A673 (cell line): ENCODE results near the gene TNC. TPM values are rescaled to one million over a fixed set of nuclear protein-coding genes. Genes with fewer than 3 reads are reported as not detected.

Experiments
- BruUV-seq: library from RNA; stranded (reverse); fragments of 400-500 nt; replicated peaks from 2 replicates; lab custom pipeline; 2021; lab: Mats Ljungman, UMichigan
- CTCF ChIA-PET: fragments of 300-600 bp; sonication (Branson Sonifier 250); formaldehyde crosslinking; loops from one replicate; lab custom pipeline; 2022; ENCODE audit warnings: antibody characterized with exemption; lab: Charles Lee
- POLR2A ChIA-PET: fragments of 300-600 bp; sonication (Branson Sonifier 250); formaldehyde crosslinking; loops from one replicate; lab custom pipeline; 2022; ENCODE audit warnings: antibody characterized with exemption; ENCODE audit not compliant: low non-redundant PET; lab: Charles Lee
- DNase-seq: peaks from one replicate; pipeline ENCODE4 v3.0.0-alpha.2; 2015; ENCODE audit warnings: low spot score
- H3K27ac ChIP-seq: fragments of 200-600 bp; sonication (generic); 2 replicates; pipeline ENCODE4 v1.5.1; 2016; ENCODE audit warnings: mixed run types, low read depth, mild to moderate bottlenecking, mixed read lengths, antibody characterized with exemption, low read length; ENCODE audit not compliant: poor library complexity, severe bottlenecking
- H3K27me3 ChIP-seq: fragments of 200-600 bp; sonication (generic); replicated peaks from 2 replicates; pipeline ENCODE4 v1.6.1; 2017; ENCODE audit warnings: mixed run types, low read depth, mild to moderate bottlenecking, mixed read lengths, antibody characterized with exemption, low read length; ENCODE audit not compliant: insufficient read depth, poor library complexity
- H3K36me3 ChIP-seq: fragments of 200-600 bp; sonication (generic); 2 replicates; pipeline ENCODE4 v1.6.1; 2016; ENCODE audit warnings: mixed run types, mild to moderate bottlenecking, mixed read lengths, antibody characterized with exemption, low read length; ENCODE audit not compliant: insufficient read depth, poor library complexity, severe bottlenecking
- H3K4me1 ChIP-seq: fragments of 200-600 bp; sonication (generic); 2 replicates; pipeline ENCODE4 v1.6.1; 2017; ENCODE audit warnings: mixed run types, mild to moderate bottlenecking, mixed read lengths, antibody characterized with exemption, low read length; ENCODE audit not compliant: insufficient read depth, poor library complexity, severe bottlenecking
- H3K4me3 ChIP-seq: fragments of 200-600 bp; sonication (generic); 2 replicates; pipeline ENCODE4 v1.5.1; 2016; ENCODE audit warnings: low read depth, mixed run types, mild to moderate bottlenecking, mixed read lengths, low read length; ENCODE audit not compliant: poor library complexity, severe bottlenecking
- H3K9me3 ChIP-seq: fragments of 200-600 bp; sonication (generic); 2 replicates; pipeline ENCODE4 v1.6.1; 2016; ENCODE audit warnings: mixed run types, low read depth, mild to moderate bottlenecking, mixed read lengths, antibody characterized with exemption, low read length; ENCODE audit not compliant: poor library complexity, severe bottlenecking
- EZH2 ChIP-seq: fragments of 200-600 bp; sonication (generic); IDR thresholded peaks from 2 replicates; pipeline ENCODE4 v1.6.1; 2017; ENCODE audit warnings: borderline replicate concordance, low read depth, mild to moderate bottlenecking, mixed read lengths, antibody characterized with exemption, low read length; ENCODE audit not compliant: poor library complexity, severe bottlenecking
- intact Hi-C: fragments of 100-400 bp; cut with micrococcal nuclease; formaldehyde crosslinking; loops from one replicate; pipeline ENCODE4 v1.10.0; 2022; ENCODE audit not compliant: unreplicated experiment
- total RNA-seq: library from RNA; stranded (reverse); gene quantifications from 2 replicates; pipeline ENCODE4 v1.2.3, GENCODE V29; 2021
- TF ChIP-seq, protein P1 (sequence below): fragments of 300-800, 200-600 bp; sonication (generic); conservative IDR thresholded peaks from 2 replicates; pipeline ENCODE4 v1.5.1; 2017; ENCODE audit warnings: low read depth, mild to moderate bottlenecking, antibody characterized with exemption, low read length, moderate library complexity, mixed read lengths

TNC gene
- total RNA-seq, 1 experiment from 2014 or later = 202 TPM

DNA sequence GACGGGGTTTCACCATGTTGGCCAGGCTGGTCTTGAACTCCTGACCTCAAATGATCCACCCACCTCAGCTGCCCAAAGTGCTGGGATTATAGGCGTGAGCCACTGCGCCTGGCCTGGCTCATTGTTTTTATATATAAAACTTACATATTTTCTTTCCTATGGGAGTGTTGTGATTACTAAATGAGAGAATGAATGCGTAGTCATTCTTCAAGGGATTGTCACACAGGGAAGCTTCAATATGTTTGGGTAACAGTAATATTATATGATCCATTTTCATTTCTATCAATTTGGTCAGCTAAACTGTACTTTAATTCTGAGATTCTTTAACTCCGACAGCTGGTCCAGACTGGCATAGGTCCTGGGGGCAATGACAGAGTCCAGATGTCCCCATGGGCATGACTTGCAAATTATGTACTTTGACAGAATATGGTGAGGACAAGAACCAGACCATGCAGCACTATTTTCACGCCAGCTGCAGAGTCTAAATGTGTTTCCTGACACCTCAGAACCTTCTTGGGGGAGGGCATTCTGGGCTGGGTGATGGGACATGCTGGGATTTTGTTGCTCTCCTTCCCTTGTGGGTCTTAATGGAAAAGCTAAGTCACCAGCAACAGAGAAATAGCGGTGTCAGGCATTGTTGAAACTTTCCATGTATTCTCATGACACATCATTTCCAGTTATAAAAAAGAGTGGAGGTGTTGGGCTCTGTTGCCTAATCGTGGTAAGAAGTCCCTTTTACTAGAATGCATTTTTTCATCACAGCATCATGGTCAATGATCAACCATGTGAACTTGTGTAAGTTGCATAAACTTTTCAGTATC lies 40.9 kb upstream of the TNC start:
- Histone ChIP-seq H3K4me3 (no peak overlapping the region), H3K4me1 (no peaks in the 10 kb centered on the region), H3K36me3 (no peaks in the 10 kb centered on the region), H3K27me3 (no peaks in the 10 kb centered on the region), H3K9me3 (peaks cover 9% of the 10 kb centered on the region), H3K27ac (no peak overlapping the region)
- CTCF ChIA-PET = no interaction called here
- no peak for DNase-seq
- no TSS peak for BruUV-seq
- intact Hi-C loops = no loop called here
- TF ChIP-seq, protein P1, sequence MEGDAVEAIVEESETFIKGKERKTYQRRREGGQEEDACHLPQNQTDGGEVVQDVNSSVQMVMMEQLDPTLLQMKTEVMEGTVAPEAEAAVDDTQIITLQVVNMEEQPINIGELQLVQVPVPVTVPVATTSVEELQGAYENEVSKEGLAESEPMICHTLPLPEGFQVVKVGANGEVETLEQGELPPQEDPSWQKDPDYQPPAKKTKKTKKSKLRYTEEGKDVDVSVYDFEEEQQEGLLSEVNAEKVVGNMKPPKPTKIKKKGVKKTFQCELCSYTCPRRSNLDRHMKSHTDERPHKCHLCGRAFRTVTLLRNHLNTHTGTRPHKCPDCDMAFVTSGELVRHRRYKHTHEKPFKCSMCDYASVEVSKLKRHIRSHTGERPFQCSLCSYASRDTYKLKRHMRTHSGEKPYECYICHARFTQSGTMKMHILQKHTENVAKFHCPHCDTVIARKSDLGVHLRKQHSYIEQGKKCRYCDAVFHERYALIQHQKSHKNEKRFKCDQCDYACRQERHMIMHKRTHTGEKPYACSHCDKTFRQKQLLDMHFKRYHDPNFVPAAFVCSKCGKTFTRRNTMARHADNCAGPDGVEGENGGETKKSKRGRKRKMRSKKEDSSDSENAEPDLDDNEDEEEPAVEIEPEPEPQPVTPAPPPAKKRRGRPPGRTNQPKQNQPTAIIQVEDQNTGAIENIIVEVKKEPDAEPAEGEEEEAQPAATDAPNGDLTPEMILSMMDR = no peak
- no peak for TF ChIP-seq EZH2
- POLR2A ChIA-PET = no interaction called here

DNA sequence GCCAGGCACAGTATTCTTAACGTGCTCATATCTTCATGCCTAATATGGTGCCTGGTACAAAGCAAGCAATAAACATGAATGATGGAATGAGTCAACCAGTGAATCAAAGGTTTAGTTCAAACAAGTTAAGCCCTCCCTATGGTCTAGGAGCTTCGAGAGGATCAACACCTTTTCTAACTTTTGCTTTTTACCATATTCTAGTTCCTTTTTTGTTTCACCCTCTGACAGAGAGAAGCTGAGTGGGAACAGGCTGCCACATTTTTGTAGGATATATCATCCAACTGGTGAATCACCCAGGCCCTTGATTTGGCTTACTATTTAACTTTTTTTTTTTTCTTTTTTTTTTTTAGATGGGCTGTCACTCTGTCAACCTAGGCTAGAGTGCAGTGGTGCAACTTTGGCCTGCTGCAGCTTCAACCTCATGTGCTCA lies 39.3 kb upstream of the TNC start:
- ChIA-PET POLR2A (no interaction called here), CTCF (no interaction called here)
- intact Hi-C loops = no loop called here
- Histone ChIP-seq H3K36me3 (no peaks in the 10 kb centered on the region), H3K27ac (no peak overlapping the region), H3K4me1 (no peaks in the 10 kb centered on the region), H3K27me3 (no peaks in the 10 kb centered on the region), H3K9me3 (peaks cover under 1% of the 10 kb centered on the region), H3K4me3 (no peak overlapping the region)
- DNase-seq = no peak
- TF ChIP-seq, protein P1 = no peak
- TF ChIP-seq EZH2 = no peak
- BruUV-seq = no TSS peak

DNA sequence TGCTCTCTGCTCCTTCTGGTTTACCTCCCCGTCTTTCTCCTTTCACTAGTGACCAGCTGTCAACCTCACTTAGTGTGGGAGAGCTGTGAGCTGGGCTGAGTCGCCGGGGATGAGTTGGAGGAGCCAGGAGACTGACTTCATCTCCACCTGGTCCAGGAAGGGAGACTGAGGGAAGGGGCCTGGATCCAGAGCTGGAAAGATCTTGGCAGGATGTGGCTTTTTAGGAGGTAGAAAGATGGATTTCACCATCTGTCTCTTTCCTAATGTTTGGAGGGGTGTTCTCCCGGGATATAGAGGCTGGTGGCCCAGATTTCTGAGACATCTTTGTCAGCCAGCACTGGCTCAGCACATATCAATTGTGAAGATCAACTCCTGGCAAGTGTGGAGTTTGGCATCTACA lies 37.1 kb upstream of the TNC start:
- Histone ChIP-seq H3K9me3 (no peaks in the 10 kb centered on the region), H3K27ac (no peak overlapping the region), H3K36me3 (no peaks in the 10 kb centered on the region), H3K4me1 (no peaks in the 10 kb centered on the region), H3K27me3 (no peaks in the 10 kb centered on the region), H3K4me3 (no peak overlapping the region)
- POLR2A ChIA-PET = no interaction called here
- TF ChIP-seq, protein P1 = no peak
- no peak for TF ChIP-seq EZH2
- no peak for DNase-seq
- CTCF ChIA-PET = no interaction called here
- intact Hi-C loops = no loop called here
- BruUV-seq = no TSS peak
